Measurements from ENCODE around the gene NGFR. TPM values are rescaled to one million over a fixed set of nuclear protein-coding genes. Genes with fewer than 3 reads are reported as not detected.

The NGFR gene
- under 0.01 TPM in 2 replicates for total RNA-seq

- H3K4me3 ChIP-seq (ENCODE audit: low read depth, low read length): peak within 1 kb of the TSS; percentile 38
- peak; percentile 14 for DNase-seq (ENCODE audit: low read depth)
- TF ChIP-seq, protein P1, sequence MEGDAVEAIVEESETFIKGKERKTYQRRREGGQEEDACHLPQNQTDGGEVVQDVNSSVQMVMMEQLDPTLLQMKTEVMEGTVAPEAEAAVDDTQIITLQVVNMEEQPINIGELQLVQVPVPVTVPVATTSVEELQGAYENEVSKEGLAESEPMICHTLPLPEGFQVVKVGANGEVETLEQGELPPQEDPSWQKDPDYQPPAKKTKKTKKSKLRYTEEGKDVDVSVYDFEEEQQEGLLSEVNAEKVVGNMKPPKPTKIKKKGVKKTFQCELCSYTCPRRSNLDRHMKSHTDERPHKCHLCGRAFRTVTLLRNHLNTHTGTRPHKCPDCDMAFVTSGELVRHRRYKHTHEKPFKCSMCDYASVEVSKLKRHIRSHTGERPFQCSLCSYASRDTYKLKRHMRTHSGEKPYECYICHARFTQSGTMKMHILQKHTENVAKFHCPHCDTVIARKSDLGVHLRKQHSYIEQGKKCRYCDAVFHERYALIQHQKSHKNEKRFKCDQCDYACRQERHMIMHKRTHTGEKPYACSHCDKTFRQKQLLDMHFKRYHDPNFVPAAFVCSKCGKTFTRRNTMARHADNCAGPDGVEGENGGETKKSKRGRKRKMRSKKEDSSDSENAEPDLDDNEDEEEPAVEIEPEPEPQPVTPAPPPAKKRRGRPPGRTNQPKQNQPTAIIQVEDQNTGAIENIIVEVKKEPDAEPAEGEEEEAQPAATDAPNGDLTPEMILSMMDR (IDR thresholded peaks at IDR 0.05; ENCODE audit: insufficient read depth, low read depth, low read length): no peak
Measured at GRCh38 chr17:49494986-49495841, at the start of gene NGFR. TSS of gene NGFR (plus strand) at chr17:49495293. CDS start at chr17:49495418, 125 bp downstream.

DNA sequence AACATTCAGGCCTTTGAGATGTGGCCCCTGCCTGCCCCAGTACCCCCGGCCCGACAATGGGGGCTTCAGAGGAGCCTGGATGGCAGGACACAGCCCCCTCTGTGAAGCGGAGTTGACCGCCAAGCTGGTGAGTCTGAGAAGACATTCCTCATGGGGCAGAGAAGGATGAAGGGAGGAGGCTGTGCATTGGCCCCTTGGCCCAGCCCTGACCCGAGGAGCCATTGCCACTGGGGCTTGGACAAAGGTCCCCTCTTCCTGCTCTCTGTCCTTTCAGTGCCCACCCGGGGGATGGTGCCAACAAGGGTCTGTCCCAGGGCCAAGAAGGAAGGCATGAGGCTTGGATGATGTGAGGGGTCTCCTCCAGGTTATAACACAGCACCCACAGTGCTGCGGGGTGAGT lies 49.5 kb upstream of the NGFR start:
- no peak overlapping the region for H3K4me3 ChIP-seq (ENCODE audit: low read depth, low read length)
- TF ChIP-seq, protein P1 (IDR thresholded peaks at IDR 0.05; ENCODE audit: insufficient read depth, low read depth, low read length): no peak
- no peak for DNase-seq (ENCODE audit: low read depth)

GRCh38 chr17:49447628-49448302 lies 47.3 kb upstream of the NGFR start:
- TF ChIP-seq, protein P1 (IDR thresholded peaks at IDR 0.05; ENCODE audit: insufficient read depth, low read depth, low read length): peak; percentile 10
- H3K4me3 ChIP-seq (ENCODE audit: low read depth, low read length): no peak overlapping the region
- DNase-seq (ENCODE audit: low read depth): peak; percentile 48

DNA sequence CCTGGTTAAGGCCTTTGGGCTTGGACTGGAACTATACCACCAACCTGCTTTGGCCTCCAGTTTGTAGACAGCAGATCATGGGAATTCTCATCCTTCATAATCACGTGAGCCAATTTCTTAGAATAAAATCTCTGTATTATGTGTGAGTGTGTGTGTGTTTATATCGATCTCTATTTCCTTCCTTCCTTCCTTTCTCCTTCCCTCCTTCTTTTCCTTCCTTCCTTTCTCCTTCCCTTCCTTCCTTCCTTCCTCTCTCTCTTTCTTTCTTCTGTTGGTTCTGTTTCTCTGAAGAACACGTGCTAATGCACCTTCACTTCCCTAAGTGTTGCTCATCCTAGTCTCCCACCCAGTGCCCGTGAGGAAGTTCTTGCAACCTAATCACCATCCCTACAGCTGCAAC lies 44.9 kb upstream of the NGFR start:
- H3K4me3 ChIP-seq (ENCODE audit: low read depth, low read length): no peak overlapping the region
- DNase-seq (ENCODE audit: low read depth): no peak
- TF ChIP-seq, protein P1 (IDR thresholded peaks at IDR 0.05; ENCODE audit: insufficient read depth, low read depth, low read length): no peak

DNA sequence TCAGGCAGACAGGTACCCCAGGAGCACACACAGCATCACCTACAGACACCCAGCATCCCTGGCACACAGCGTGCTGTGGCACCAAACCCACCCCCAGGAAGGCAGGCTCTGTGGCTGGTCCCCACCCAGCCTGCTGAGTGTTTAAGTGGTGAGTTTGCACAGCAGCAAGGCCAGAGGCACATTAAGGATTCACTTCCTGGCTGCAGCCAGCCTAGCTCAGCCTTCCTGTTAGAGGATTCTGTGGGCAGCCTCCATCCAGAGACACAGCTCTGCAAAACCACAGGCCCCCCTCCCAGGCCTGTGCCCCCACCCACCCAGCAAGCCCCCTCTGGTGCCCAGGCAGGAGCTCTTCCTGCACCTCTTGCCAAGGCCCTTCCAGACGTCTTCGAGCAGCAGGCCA lies 44.4 kb upstream of the NGFR start:
- no peak overlapping the region for H3K4me3 ChIP-seq (ENCODE audit: low read depth, low read length)
- DNase-seq (ENCODE audit: low read depth): no peak
- TF ChIP-seq, protein P1 (IDR thresholded peaks at IDR 0.05; ENCODE audit: insufficient read depth, low read depth, low read length): no peak

- DNase-seq (ENCODE audit: low read depth): no peak
- TF ChIP-seq, protein P1 (IDR thresholded peaks at IDR 0.05; ENCODE audit: insufficient read depth, low read depth, low read length): no peak
- no peak overlapping the region for H3K4me3 ChIP-seq (ENCODE audit: low read depth, low read length)
Measured at GRCh38 chr17:49452201-49452600, 42.9 kb upstream of the NGFR start.
